A549 (cell line): ENCODE measurements around the gene DPYD. TPM values are rescaled to one million over a fixed set of nuclear protein-coding genes. Genes with fewer than 3 reads are reported as not detected.

Experiments used
- ATAC-seq, 2 experiments: fragments of 200-7000 bp in 1 of 2; fragments of >200 bp in 1 of 2; cut with Nextera tagmentation in 1 of 2; cut with Tn5 transposase in 1 of 2; 3 replicates each; pipeline versions ENCODE4 v1.8.0 to v1.9.1; 2018 to 2020; ENCODE audit warnings: mild to moderate bottlenecking in 1 of 2, moderate library complexity in 1 of 2
- CTCF ChIA-PET: fragments of 300-600 bp; sonication (Branson Sonifier 250); formaldehyde crosslinking; extraction: SDS; loops from one replicate; lab custom pipeline; 2021; ENCODE audit warnings: antibody characterized with exemption, inconsistent platforms; lab: Yijun Ruan, JAX
- POLR2A ChIA-PET: fragments of 350-600 bp; formaldehyde crosslinking; extraction: SDS; loops from one replicate; lab custom pipeline; 2021; ENCODE audit warnings: antibody characterized with exemption, inconsistent platforms; lab: Yijun Ruan, JAX
- DNase-seq, 2 experiments: peaks; one replicate each; pipeline versions ENCODE4 v3.0.0 to v3.0.0-alpha.2; 2011 to 2016; ENCODE audit warnings: low read depth in 1 of 2, low spot score in 1 of 2
- FAIRE-seq: peaks from 2 replicates; lab custom pipeline; 2011; peaks lifted over from hg19 to GRCh38; lab: Jason Lieb, UNC
- H3K27ac ChIP-seq, 2 experiments: fragments of >200 bp; sonication (Bioruptor Twin); formaldehyde crosslinking; 3 replicates each; pipeline ENCODE4 v1.5.1; 2016 to 2017
- H3K4me1 ChIP-seq: fragments of >200 bp; sonication (Bioruptor Twin); formaldehyde crosslinking; 3 replicates; pipeline ENCODE4 v1.6.1; 2016
- H3K4me2 ChIP-seq: fragments of >200 bp; sonication (Bioruptor Twin); formaldehyde crosslinking; 3 replicates; pipeline ENCODE4 v1.6.1; 2016
- H3K4me3 ChIP-seq: fragments of >200 bp; sonication (Bioruptor Twin); formaldehyde crosslinking; 3 replicates; pipeline ENCODE4 v1.5.1; 2016
- H3K9me3 ChIP-seq: fragments of >200 bp; sonication (Bioruptor Twin); formaldehyde crosslinking; 3 replicates; pipeline ENCODE4 v1.6.1; 2016
- BCL3 ChIP-seq: fragments of >200 bp; sonication (Bioruptor Twin); formaldehyde crosslinking; IDR thresholded peaks from 3 replicates; pipeline ENCODE4 v1.6.1; 2016
- BHLHE40 ChIP-seq: IDR thresholded peaks from 2 replicates; pipeline ENCODE4 v1.6.1; 2012; ENCODE audit warnings: low read depth, low read length, inconsistent platforms
- CEBPB ChIP-seq, 2 experiments: fragments of >200 bp in 1 of 2; sonication (Bioruptor Twin) in 1 of 2; formaldehyde crosslinking in 1 of 2; IDR thresholded peaks; 2 replicates each; pipeline ENCODE4 v1.6.1; 2012 to 2016
- ELK1 ChIP-seq: fragments of 150-350 bp; IDR thresholded peaks from 2 replicates; pipeline ENCODE4 v1.6.1; 2014; ENCODE audit warnings: low read depth, mild to moderate bottlenecking, low read length
- EP300 ChIP-seq, 2 experiments: fragments of >200 bp; sonication (Bioruptor Twin); formaldehyde crosslinking; IDR thresholded peaks; 2 replicates in 1 of 2; 3 replicates in 1 of 2; pipeline ENCODE4 v1.6.1; 2016 to 2017
- ESRRA ChIP-seq: fragments of 150-350 bp; IDR thresholded peaks from 2 replicates; pipeline ENCODE4 v1.6.1; 2014; ENCODE audit warnings: mild to moderate bottlenecking, low read length, borderline replicate concordance
- FOSB ChIP-seq: fragments of 250-450 bp; sonication (Bioruptor Pico); IDR thresholded peaks from 2 replicates; pipeline ENCODE4 v1.5.0; 2020; ENCODE audit warnings: mild to moderate bottlenecking, moderate library complexity
- FOXS1 ChIP-seq: fragments of 250-450 bp; sonication (Bioruptor Pico); IDR thresholded peaks from 2 replicates; pipeline ENCODE4 v1.5.0; 2020; ENCODE audit warnings: mild to moderate bottlenecking, moderate library complexity
- HEYL ChIP-seq: fragments of 250-450 bp; sonication (Bioruptor Pico); IDR thresholded peaks from 2 replicates; pipeline ENCODE4 v1.8.0; 2021; ENCODE audit warnings: mild to moderate bottlenecking, moderate library complexity
- JUN ChIP-seq, 2 experiments: fragments of >200 bp; sonication (Bioruptor Twin); formaldehyde crosslinking; IDR thresholded peaks; 2 replicates in 1 of 2; 3 replicates in 1 of 2; pipeline ENCODE4 v1.6.1; 2016 to 2017
- JUNB ChIP-seq: fragments of >200 bp; sonication (Bioruptor Twin); formaldehyde crosslinking; IDR thresholded peaks from 2 replicates; pipeline ENCODE4 v1.6.1; 2016
- KDM1A ChIP-seq: fragments of 200-600 bp; sonication (generic); IDR thresholded peaks from 2 replicates; pipeline ENCODE4 v1.6.1; 2016; ENCODE audit warnings: low read depth, mild to moderate bottlenecking
- MAFK ChIP-seq: fragments of 450-650 bp; IDR thresholded peaks from 2 replicates; pipeline ENCODE4 v1.6.1; 2014; ENCODE audit not compliant: partially characterized antibody
- MAX ChIP-seq: IDR thresholded peaks from 2 replicates; pipeline ENCODE4 v1.6.1; 2012
- MYC ChIP-seq: IDR thresholded peaks from 2 replicates; pipeline ENCODE4 v1.6.1; 2012; ENCODE audit warnings: mild to moderate bottlenecking, inconsistent platforms, low read length, improper control_type of control experiment, borderline replicate concordance
- PBX3 ChIP-seq: IDR thresholded peaks from 2 replicates; pipeline ENCODE4 v1.6.1; 2012
- POLR2A ChIP-seq: IDR thresholded peaks from 2 replicates; pipeline ENCODE4 v1.6.1; 2012; ENCODE audit warnings: mild to moderate bottlenecking, low read length
- RFX5 ChIP-seq: fragments of 450-650 bp; IDR thresholded peaks from 2 replicates; pipeline ENCODE4 v1.7.1; 2014; ENCODE audit warnings: antibody characterized with exemption, mild to moderate bottlenecking, moderate library complexity
- RNF2 ChIP-seq: fragments of 200-600 bp; sonication (generic); IDR thresholded peaks from 2 replicates; pipeline ENCODE4 v1.6.1; 2016; ENCODE audit warnings: low read depth, mild to moderate bottlenecking, antibody characterized with exemption, moderate library complexity, borderline replicate concordance
- SMC3 ChIP-seq: fragments of >200 bp; sonication (Bioruptor Twin); formaldehyde crosslinking; IDR thresholded peaks from 3 replicates; pipeline ENCODE4 v1.6.1; 2018; ENCODE audit warnings: inconsistent platforms
- TFCP2L1 ChIP-seq: fragments of 250-450 bp; sonication (Bioruptor Pico); IDR thresholded peaks from 2 replicates; pipeline ENCODE4 v1.5.0; 2021; ENCODE audit warnings: mild to moderate bottlenecking
- USF2 ChIP-seq: fragments of 450-650 bp; IDR thresholded peaks from 2 replicates; pipeline ENCODE4 v1.6.1; 2014; ENCODE audit warnings: antibody characterized with exemption
- ZFP36 ChIP-seq: fragments of 450-650 bp; IDR thresholded peaks from 2 replicates; pipeline ENCODE4 v1.6.1; 2014; ENCODE audit warnings: borderline replicate concordance; ENCODE audit not compliant: partially characterized antibody
- WGBS: methylation state at CpG from one replicate; pipeline ENCODE4 v1.1.6; 2017; ENCODE audit errors: missing lambda C conversion rate; 5-methylcytosine and 5-hydroxymethylcytosine counted together
- polyA plus RNA-seq, 4 experiments: library from polyadenylated mRNA; depleted of rRNA in 3 of 4; stranded (reverse); fragments of >200 nt; fragmentation: RNase III in 1 of 4; extraction: RNeasy Plus Mini Kit Qiagen cat#74134 plus additional on column Dnase treatment in 1 of 4; gene quantifications; 2 replicates in 3 of 4; 3 replicates in 1 of 4; pipeline ENCODE4 v1.2.3, GENCODE V29; 2011 to 2017

DPYD gene
- polyA plus RNA-seq, 2 of the 4 experiments (the other 2 are of a cell fraction) = 5.9 to 7.5 TPM

GRCh38 chr1:97920276-97920831, 480 bp downstream of the DPYD start (continued):
- TF ChIP-seq BCL3 (no peak), SMC3 (no peak), JUN (IDR thresholded peaks at IDR 0.05) (no peak), ZFP36 (no peak), ESRRA (no peak), RNF2 (no peak)

- ChIA-PET POLR2A (interaction anchor here (1.7 to 2.2 kb wide), 2 partner anchors 13 to 107 kb away, joined by 10 read pairs; no protein-coding TSS in a partner anchor), CTCF (interaction anchor here (0.9 to 1.9 kb wide), 2 partner anchors 9 to 133 kb away, joined by 3 to 5 read pairs; no protein-coding TSS in a partner anchor)
- peak overlapping the region; percentile 69 to 88; a peak in 5 of 6 replicates for H3K27ac ChIP-seq
- no peak for FAIRE-seq
- no peaks in the 10 kb centered on the region for H3K9me3 ChIP-seq
- ATAC-seq = no peak
- no peak for TF ChIP-seq HEYL (CRISPR knock-in tag)
- no peak for TF ChIP-seq EP300 (IDR thresholded peaks at IDR 0.05)
- TF ChIP-seq MAFK = peak; percentile 57
- peak; percentile 14 to 20; a peak in 2 of 4 replicates for TF ChIP-seq CEBPB (IDR thresholded peaks at IDR 0.05)
- TF ChIP-seq MAX = no peak
- peaks cover 15% of the 10 kb centered on the region for H3K4me1 ChIP-seq
- peak overlapping the region; percentile 89 for H3K4me2 ChIP-seq
- H3K4me3 ChIP-seq = peak overlapping the region; percentile 91
- 3% methylated on average over 6 of the region's 6 CpGs for WGBS
- DNase-seq = no peak
Measured at GRCh38 chr1:97919585-97920261, 1.1 kb downstream of the DPYD start.

GRCh38 chr1:97918961-97919360, 1.9 kb downstream of the DPYD start:
- POLR2A ChIA-PET = no interaction called here
- ATAC-seq = no peak
- 36% methylated on average over 1 of the region's 1 CpG for WGBS

More at GRCh38 chr1:97918961-97919360, 1.9 kb downstream of the DPYD start:
- FAIRE-seq = no peak
- Histone ChIP-seq H3K27ac (peak overlapping the region in 1 of 2 experiments; percentile 17; a peak in 2 of 6 replicates), H3K4me2 (peak overlapping the region; percentile 89), H3K4me3 (peak overlapping the region; percentile 91), H3K9me3 (no peaks in the 10 kb centered on the region), H3K4me1 (peaks cover 18% of the 10 kb centered on the region)
- CTCF ChIA-PET = interaction anchor here (0.6 kb wide), 1 partner anchor 115 kb away, joined by 3 read pairs; no protein-coding TSS in a partner anchor
- TF ChIP-seq MYC (no peak), BHLHE40 (no peak), FOXS1 (CRISPR knock-in tag) (no peak), ELK1 (no peak), RFX5 (no peak), ZFP36 (no peak), POLR2A (no peak), FOSB (CRISPR knock-in tag) (no peak), TFCP2L1 (CRISPR knock-in tag) (no peak), KDM1A (no peak), PBX3 (no peak), JUNB (no peak), USF2 (no peak), BCL3 (no peak), JUN (IDR thresholded peaks at IDR 0.05) (no peak)
- DNase-seq = no peak
